ENCODE data around the gene PRKRIP1.
"Not testable (repeated sequence)": the region's sequence is repeated elsewhere in the genome, so short reads cannot be mapped to it uniquely, and the experiment has no call there.

Gene PRKRIP1, protein sequence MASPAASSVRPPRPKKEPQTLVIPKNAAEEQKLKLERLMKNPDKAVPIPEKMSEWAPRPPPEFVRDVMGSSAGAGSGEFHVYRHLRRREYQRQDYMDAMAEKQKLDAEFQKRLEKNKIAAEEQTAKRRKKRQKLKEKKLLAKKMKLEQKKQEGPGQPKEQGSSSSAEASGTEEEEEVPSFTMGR

GRCh38 chr7:102395873-102396709, at the start of gene PRKRIP1:
Gene PRKRIP1, plus strand, starts transcription at chr7:102396363. Its CDS starts 49 bp downstream, at chr7:102396412.
- peak within 1 kb of the TSS; percentile 100 for H3K4me3 ChIP-seq (ENCODE audit: low read depth, low read length)
- peak; percentile 94 for DNase-seq (ENCODE audit: low read depth)
- TF ChIP-seq, protein P1, sequence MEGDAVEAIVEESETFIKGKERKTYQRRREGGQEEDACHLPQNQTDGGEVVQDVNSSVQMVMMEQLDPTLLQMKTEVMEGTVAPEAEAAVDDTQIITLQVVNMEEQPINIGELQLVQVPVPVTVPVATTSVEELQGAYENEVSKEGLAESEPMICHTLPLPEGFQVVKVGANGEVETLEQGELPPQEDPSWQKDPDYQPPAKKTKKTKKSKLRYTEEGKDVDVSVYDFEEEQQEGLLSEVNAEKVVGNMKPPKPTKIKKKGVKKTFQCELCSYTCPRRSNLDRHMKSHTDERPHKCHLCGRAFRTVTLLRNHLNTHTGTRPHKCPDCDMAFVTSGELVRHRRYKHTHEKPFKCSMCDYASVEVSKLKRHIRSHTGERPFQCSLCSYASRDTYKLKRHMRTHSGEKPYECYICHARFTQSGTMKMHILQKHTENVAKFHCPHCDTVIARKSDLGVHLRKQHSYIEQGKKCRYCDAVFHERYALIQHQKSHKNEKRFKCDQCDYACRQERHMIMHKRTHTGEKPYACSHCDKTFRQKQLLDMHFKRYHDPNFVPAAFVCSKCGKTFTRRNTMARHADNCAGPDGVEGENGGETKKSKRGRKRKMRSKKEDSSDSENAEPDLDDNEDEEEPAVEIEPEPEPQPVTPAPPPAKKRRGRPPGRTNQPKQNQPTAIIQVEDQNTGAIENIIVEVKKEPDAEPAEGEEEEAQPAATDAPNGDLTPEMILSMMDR (IDR thresholded peaks at IDR 0.05; ENCODE audit: control insufficient read depth, extremely low read depth, insufficient read depth) = no peak

DNA sequence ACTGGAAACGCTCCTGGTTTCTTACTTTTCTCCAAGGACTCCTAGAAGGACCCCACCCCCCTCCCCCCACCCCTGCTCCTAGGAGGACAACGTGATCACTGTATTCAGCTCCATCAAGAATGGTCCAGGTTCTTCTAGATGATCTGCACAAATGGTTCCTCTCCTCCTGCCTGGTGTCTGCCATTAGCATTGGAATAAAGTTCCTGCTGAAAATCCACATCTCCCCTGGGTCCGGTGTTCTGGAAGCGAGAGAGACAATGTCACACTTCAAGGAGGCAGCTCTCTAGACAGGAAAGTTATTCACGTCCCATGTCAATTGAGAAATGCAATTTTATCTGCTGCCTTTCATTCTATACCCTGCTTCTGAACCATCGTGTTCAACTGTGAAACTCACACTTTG, 49.2 kb upstream of the PRKRIP1 start:
- not testable (repeated sequence) for H3K4me3 ChIP-seq (ENCODE audit: low read depth, low read length); DNase-seq (ENCODE audit: low read depth)

GRCh38 chr7:102356344-102356743, 39.8 kb upstream of the PRKRIP1 start, which contains the start of gene SPDYE6:
Gene SPDYE6, minus strand, starts transcription at chr7:102356444. Its CDS starts 421 bp downstream, at chr7:102356023.
- not testable (repeated sequence) for DNase-seq (ENCODE audit: low read depth)

DNA sequence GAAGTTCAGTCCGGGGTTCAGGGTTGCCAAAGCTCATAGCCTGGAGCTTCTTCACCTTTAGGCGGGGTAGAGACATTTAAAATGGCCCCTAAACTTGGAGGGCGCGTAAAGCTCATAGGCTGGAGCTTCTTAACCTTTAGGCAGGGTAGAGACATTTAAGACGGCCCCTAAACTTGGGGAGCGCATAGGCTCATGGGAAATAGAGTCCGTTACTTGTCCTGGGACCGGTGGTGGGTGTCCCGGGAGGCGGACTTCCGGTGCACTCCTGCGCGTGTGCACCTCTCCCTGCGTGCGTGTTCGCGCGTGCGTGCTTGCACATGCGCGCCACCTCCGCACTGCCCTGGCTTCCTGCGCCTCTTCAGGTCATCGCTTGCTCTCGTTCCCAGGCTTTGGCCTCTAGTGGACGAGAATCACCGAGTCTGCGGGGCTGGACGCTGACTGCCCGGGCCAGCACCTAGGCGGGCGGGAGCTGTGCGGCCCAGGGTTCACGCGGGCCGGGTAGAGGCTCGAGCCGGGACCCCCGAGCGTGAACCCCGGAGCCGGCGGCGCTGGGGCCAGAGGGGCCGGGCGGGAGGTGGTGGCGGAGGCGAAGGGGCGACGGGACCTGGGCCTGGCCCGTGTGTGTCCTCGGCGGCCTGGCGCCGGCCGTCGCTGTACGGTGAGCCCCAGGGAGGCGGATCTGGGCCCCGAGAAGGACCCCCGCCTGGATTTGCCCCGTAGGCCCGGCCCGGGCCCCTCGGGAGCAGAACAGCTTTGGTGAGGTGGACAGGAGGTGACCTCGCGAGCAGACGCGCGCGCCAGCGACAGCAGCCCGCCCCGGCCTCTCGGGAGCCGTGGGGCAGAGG, 32.4 kb upstream of the PRKRIP1 start:
- peak overlapping the region; percentile 66 for H3K4me3 ChIP-seq (ENCODE audit: low read depth, low read length)
- TF ChIP-seq, protein P1 (IDR thresholded peaks at IDR 0.05; ENCODE audit: control insufficient read depth, extremely low read depth, insufficient read depth) = peak; percentile 18; the same call in 1 of the 2 replicates
- peak; percentile 98 for DNase-seq (ENCODE audit: low read depth)

More at GRCh38 chr7:102356344-102356743, 39.8 kb upstream of the PRKRIP1 start, which contains the start of gene SPDYE6:
- H3K4me3 ChIP-seq (ENCODE audit: low read depth, low read length) = not testable (repeated sequence)

- DNase-seq (ENCODE audit: low read depth) = not testable (repeated sequence)
- peak overlapping the region; percentile 66 for H3K4me3 ChIP-seq (ENCODE audit: low read depth, low read length)
These were observed 31.7 kb upstream of the PRKRIP1 start for GRCh38 chr7:102364394-102364886.

GRCh38 chr7:102365390-102365789, 30.8 kb upstream of the PRKRIP1 start:
- DNase-seq (ENCODE audit: low read depth); H3K4me3 ChIP-seq (ENCODE audit: low read depth, low read length): not testable (repeated sequence)

DNA sequence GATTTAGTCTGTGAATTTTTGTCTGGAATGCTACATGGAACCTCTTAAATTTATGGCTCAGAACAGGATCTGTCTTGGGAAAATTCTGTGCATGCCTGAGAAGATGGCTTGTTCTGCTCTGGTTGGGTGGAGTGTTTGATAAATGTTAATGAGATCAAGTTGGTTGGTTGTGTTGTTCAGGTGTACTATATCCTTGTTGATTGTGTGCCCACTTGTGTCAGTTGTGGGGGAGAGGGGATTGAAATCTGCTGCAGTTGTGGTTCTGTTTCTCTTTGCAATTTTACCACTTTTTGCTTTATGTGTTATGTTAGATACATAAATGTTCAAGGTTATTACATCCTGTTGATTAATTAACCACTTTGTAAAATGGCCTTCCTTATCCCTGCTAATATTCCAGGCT, 26.1 kb upstream of the PRKRIP1 start:
- H3K4me3 ChIP-seq (ENCODE audit: low read depth, low read length) = not testable (repeated sequence)

GRCh38 chr7:102372796-102373195, 23.4 kb upstream of the PRKRIP1 start:
- not testable (repeated sequence) for DNase-seq (ENCODE audit: low read depth); H3K4me3 ChIP-seq (ENCODE audit: low read depth, low read length)

More for the DNA sequence above, 26.1 kb upstream of the PRKRIP1 start:
- not testable (repeated sequence) for DNase-seq (ENCODE audit: low read depth)

- TF ChIP-seq, protein P1 (IDR thresholded peaks at IDR 0.05; ENCODE audit: control insufficient read depth, extremely low read depth, insufficient read depth) = no peak
- H3K4me3 ChIP-seq (ENCODE audit: low read depth, low read length) = no peak overlapping the region
- no peak for DNase-seq (ENCODE audit: low read depth)
These were observed 19.1 kb upstream of the PRKRIP1 start for GRCh38 chr7:102376964-102377466.

DNA sequence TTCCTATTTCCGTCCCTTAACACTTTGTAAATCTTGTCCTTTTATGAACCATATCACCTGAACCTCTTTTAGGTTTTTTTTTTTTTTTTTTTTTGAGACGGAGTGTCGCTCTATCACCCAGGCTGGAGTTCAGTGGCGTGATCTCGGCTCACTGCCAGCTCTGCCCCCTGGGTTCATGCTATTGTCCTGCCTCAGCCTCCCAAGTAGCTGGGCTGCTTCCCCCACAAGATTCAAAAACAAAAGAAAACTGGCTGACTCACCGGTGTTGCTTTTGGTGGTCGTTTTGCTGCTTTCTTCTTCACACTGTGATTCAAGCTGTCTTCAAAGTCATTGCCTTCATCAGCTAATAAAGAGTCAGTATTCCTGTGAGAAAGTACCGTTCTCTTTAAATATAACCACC, 15.3 kb upstream of the PRKRIP1 start:
- not testable (repeated sequence) for DNase-seq (ENCODE audit: low read depth); H3K4me3 ChIP-seq (ENCODE audit: low read depth, low read length)

DNA sequence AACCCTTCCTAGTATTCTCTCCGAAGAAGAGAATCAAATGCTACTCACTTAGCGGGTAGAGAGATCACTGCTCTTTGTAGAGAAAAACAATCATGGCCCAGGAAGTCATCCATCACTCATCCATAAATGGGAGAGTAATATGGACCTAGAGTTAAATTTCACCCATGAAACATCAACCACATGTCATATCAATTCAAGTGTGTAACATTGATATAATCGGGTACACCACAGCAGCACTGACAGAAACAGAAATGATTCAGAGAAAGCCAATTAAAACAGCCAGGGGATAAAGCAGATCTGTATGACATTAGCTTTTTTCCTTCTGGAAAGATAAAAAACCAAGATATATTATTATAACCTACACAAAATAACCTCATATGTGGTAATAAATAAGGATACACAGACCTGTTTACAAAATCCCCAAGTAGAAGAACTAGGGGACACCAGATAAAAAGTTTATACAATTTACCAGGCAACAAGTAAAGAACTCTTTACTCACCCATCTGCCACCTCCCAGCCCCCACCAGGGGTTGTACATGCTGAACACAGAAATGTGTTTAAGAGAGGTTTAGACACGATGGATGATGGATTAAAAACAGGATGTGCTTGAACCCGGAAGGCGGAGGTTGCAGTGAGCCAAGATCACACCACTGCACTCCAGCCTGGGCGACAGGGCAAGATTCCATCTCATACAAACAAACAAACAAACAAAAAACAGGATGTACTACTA, 14.3 kb upstream of the PRKRIP1 start:
- H3K4me3 ChIP-seq (ENCODE audit: low read depth, low read length); DNase-seq (ENCODE audit: low read depth): not testable (repeated sequence)
